Measurements from ENCODE around the gene RITA1.

RITA1 gene

DNA sequence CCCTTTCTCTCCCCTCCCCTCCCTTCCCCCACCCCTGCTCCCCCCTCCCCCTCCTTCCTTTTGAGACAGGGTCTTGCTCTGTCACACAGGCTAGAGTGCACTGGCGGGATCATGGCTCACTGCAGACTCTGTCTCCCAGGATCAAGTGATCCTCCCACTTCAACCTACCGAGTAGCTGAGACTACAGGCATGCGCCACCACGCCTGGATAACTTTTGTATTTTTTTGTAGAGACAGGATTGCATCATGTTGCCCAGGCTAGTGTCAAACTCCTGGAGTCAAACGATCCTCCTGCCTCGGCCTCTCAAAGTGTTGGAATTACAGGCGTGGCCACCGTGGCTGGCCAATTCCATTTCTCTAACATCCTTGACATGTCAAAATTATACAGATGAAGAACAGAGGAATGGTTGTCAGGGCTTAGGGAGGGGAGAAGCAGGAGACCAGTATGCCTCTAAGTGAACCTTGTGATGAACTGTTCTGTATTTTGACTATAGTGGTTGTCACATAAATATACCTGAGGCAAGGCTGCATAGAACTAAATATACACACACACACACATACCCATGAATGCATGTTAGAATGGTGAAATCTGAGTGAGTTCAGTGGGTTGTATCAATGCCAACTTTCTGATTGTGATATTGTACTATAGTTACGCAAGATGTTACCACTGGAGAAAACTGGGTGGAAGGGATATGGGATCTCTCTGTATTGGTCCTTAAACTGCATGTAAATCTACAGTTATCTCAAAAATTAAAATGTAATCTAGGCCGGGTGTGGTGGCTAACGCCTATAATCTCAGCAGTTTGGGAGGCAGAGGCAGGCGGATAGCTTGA lies 39.6 kb upstream of the RITA1 start:
- H3K4me3 ChIP-seq (ENCODE audit: low read depth, low read length) = no peak overlapping the region
- no peak for DNase-seq (ENCODE audit: low read depth, low spot score)
- TF ChIP-seq, protein P1, sequence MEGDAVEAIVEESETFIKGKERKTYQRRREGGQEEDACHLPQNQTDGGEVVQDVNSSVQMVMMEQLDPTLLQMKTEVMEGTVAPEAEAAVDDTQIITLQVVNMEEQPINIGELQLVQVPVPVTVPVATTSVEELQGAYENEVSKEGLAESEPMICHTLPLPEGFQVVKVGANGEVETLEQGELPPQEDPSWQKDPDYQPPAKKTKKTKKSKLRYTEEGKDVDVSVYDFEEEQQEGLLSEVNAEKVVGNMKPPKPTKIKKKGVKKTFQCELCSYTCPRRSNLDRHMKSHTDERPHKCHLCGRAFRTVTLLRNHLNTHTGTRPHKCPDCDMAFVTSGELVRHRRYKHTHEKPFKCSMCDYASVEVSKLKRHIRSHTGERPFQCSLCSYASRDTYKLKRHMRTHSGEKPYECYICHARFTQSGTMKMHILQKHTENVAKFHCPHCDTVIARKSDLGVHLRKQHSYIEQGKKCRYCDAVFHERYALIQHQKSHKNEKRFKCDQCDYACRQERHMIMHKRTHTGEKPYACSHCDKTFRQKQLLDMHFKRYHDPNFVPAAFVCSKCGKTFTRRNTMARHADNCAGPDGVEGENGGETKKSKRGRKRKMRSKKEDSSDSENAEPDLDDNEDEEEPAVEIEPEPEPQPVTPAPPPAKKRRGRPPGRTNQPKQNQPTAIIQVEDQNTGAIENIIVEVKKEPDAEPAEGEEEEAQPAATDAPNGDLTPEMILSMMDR (IDR thresholded peaks at IDR 0.05; ENCODE audit: insufficient read depth, low read length, missing control alignments) = no peak
- CTCF ChIA-PET = interaction anchor here (0.9 kb wide), 1 partner anchor 8 kb away, joined by 4 read pairs; no protein-coding TSS in a partner anchor
- POLR2A ChIA-PET = no interaction called here

DNA sequence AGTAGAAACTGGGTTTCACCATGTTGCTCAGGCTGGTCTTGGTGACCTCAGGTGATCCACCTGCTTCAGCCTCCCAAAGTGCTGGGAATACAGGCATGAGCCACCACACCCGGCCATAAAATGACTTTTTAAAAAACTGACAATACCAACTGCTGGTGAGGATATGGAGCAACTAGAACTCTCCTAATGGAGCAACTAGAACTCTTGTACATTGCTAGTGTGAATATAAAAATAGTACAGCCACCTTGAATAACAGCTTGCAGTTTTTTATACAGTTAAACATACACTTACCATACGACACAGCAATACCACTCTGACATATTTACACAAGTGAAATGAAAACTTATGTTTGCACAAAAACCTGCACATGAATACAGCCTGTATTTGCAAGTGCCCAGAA lies 38.5 kb upstream of the RITA1 start:
- POLR2A ChIA-PET = no interaction called here
- no peak for DNase-seq (ENCODE audit: low read depth, low spot score)
- H3K4me3 ChIP-seq (ENCODE audit: low read depth, low read length) = no peak overlapping the region
- TF ChIP-seq, protein P1 (IDR thresholded peaks at IDR 0.05; ENCODE audit: insufficient read depth, low read length, missing control alignments) = no peak
- CTCF ChIA-PET = interaction anchor here (1.1 kb wide), 1 partner anchor 99 kb away, joined by 3 read pairs; no protein-coding TSS in a partner anchor

DNA sequence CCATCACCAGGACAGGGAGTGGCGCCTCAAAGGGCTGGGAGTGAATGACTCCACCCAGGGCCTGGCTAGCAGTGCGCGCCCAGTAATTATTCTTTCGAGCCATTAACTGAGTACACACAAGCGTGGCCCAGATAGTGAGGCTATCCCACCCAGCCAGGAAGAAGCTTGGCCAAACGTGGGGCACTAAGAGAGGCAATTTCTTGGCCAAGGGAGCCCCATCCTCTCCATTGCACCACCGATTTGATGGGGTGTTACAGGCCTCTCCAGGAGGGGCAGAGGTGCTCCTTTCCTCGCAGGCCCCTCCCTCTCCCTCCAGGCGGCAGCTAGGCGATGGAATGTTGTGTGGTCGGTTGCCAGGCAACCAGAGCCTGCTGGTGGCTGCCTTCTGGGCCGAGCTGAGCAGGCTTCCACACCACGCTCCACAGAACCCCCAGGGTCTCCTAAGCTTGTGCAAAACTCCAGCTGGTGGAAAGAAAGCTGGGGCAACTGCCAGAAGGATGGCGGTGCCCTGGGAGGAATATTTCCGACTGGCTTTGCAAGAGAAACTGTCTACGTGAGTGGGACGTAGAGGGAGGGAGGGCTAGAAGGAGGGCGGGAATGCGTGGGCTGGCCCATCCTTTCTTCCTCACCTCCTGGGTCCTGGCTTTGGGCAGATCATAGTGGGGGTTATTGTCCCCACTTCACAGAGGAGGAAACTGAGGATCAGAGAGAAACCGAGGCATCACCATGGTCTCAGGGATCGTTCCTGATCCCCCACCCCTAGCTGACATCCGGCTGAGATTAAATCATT lies 36.0 kb upstream of the RITA1 start, which contains the start of gene CFAP73:
Gene CFAP73, plus strand, starts transcription at position 364 of the 790 bp plus-strand sequence. Its CDS starts 134 bp downstream, at position 498.
- peak within 1 kb of the TSS; percentile 25 for H3K4me3 ChIP-seq (ENCODE audit: low read depth, low read length)
- DNase-seq (ENCODE audit: low read depth, low spot score) = peak; percentile 42
- TF ChIP-seq, protein P1 (IDR thresholded peaks at IDR 0.05; ENCODE audit: insufficient read depth, low read length, missing control alignments) = no peak
- ChIA-PET CTCF (interaction anchor here (0.9 to 7.8 kb wide), 5 partner anchors 12 to 101 kb away, joined by 3 to 86 read pairs (median 4); no protein-coding TSS in a partner anchor), POLR2A (no interaction called here)

DNA sequence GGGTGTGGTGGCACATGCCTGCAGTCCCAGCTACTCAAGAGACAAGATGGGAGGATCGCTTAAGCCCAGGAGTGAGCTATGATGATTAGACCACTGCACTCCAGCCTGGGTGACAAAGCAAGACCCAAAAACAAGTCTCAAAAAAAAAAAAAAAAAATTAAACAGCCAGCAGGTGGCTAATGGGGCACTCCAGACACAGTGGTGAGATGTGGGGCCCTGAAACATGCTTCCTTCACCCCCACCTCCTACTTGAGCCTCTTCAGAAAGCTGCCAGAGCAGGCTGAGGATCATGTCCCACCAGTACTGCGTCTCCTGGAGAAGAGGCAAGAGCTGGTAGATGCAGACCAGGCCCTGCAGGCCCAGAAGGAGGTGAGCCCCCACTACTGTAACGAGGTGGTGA lies 33.9 kb upstream of the RITA1 start:
- POLR2A ChIA-PET = no interaction called here
- TF ChIP-seq, protein P1 (IDR thresholded peaks at IDR 0.05; ENCODE audit: insufficient read depth, low read length, missing control alignments) = no peak
- CTCF ChIA-PET = interaction anchor here (1.0 to 7.8 kb wide), 4 partner anchors 13 to 159 kb away, joined by 4 to 86 read pairs (median 24); no protein-coding TSS in a partner anchor
- no peak for DNase-seq (ENCODE audit: low read depth, low spot score)
- no peak overlapping the region for H3K4me3 ChIP-seq (ENCODE audit: low read depth, low read length)

DNA sequence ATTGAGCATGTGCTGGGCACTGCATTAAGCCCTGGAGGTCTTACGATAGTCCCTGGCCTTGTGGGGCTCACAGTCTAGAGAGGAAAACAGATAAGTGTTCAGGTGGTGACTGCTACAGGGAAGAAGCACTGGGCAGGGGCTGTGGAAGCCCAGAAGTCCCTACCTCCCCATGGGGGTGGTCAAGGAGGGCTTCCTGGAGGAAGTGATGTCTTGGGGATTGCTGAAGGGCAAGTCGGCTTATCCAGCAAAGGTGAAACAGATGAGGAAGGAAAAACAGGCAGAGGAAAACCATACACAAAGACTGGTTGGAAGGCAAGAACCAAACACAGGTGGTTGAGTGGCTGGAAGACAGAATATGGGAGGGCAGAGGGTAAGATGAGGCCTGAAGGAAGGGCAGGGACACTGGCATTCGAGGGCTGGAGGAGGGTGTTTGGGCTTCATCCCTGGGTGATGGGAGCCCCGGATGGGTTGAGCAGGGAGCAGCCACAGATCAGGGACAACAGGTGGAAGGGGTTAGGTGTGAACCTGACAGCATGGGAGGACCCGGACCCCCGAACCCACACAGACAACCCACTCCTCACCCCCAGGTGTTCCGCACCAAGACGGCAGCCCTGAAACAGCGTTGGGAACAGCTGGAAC lies 33.2 kb upstream of the RITA1 start:
- no peak for DNase-seq (ENCODE audit: low read depth, low spot score)
- no peak overlapping the region; the same call in 1 of the 2 replicates for H3K4me3 ChIP-seq (ENCODE audit: low read depth, low read length)
- TF ChIP-seq, protein P1 (IDR thresholded peaks at IDR 0.05; ENCODE audit: insufficient read depth, low read length, missing control alignments) = no peak
- ChIA-PET CTCF (interaction anchor here (0.5 to 7.8 kb wide), 12 partner anchors 10 to 162 kb away, joined by 3 to 86 read pairs (median 5); partner anchors contain the start of gene RASAL1), POLR2A (interaction anchor here (1.0 kb wide), 1 partner anchor 25 kb away, joined by 3 read pairs; no protein-coding TSS in a partner anchor)

Measured in AG04449 (cell line).